ENCODE results near the gene ENTPD8. TPM values are rescaled to one million over a fixed set of nuclear protein-coding genes. Genes with fewer than 3 reads are reported as not detected.
A peak's percentile ranks its signal among the peaks of the same experiment; 100 is the strongest.

Gene ENTPD8
- total and polyA plus RNA-seq, 4 experiments from 2014 or later, result not detected

GRCh38 chr9:137427454-137428310 lies 13.5 kb downstream of the ENTPD8 start:
- no peaks in the 10 kb centered on the region for H3K9me3 Mint-ChIP-seq
- H3K27ac Mint-ChIP-seq, result no peak overlapping the region
- peak in 1 of 5 donors; percentile 25 for DNase-seq

GRCh38 chr9:137426018-137426681 lies 15.0 kb downstream of the ENTPD8 start:
- Mint-ChIP-seq H3K9me3 (no peaks in the 10 kb centered on the region), H3K27me3 (no peaks in the 10 kb centered on the region), H3K27ac (no peak overlapping the region), H3K36me3 (no peaks in the 10 kb centered on the region), H3K4me3 (no peak overlapping the region), H3K4me1 (peaks cover 5 to 21% (median 9%) of the 10 kb centered on the region in 4 donors)
- H3K4me1 ChIP-seq (ENCODE audit: insufficient read depth, low read length), result peaks cover 21% of the 10 kb centered on the region
- H3K27me3 ChIP-seq (ENCODE audit: insufficient read depth, low read length), result no peaks in the 10 kb centered on the region
- peak in 1 of 5 donors; percentile 29 for DNase-seq
- H3K36me3 ChIP-seq (ENCODE audit: insufficient read depth, low read length), result no peaks in the 10 kb centered on the region
- no peak overlapping the region for H3K4me3 ChIP-seq (ENCODE audit: low read length in 2 of 2)
- ChIA-PET POLR2A (ENCODE audit: partially characterized antibody) (no interaction called here), CTCF (ENCODE audit: partially characterized antibody) (no interaction called here)
- no peak overlapping the region for H3K27ac ChIP-seq (ENCODE audit: low read depth, low read length)
- intact Hi-C loops (cut with micrococcal nuclease), result loop anchor here (10.0 kb wide), 1 partner anchor 129 kb away; the partner anchor contains the start of genes MRPL41 and PNPLA7
- H3K9me3 ChIP-seq (ENCODE audit: control insufficient read depth in 1 of 2, low read length in 2 of 2), result no peaks in the 10 kb centered on the region

More at GRCh38 chr9:137427454-137428310, 13.5 kb downstream of the ENTPD8 start:
- H3K4me3 ChIP-seq (ENCODE audit: low read length in 2 of 2), result no peak overlapping the region
- ChIA-PET CTCF (ENCODE audit: partially characterized antibody) (no interaction called here), POLR2A (ENCODE audit: partially characterized antibody) (interaction anchor here (0.5 kb wide), 1 partner anchor 25 kb away, joined by 3 read pairs; no protein-coding TSS in a partner anchor)
- no peak overlapping the region for H3K4me3 Mint-ChIP-seq
- intact Hi-C loops (cut with micrococcal nuclease), result loop anchor here (10.0 kb wide), 1 partner anchor 127 kb away; the partner anchor contains the start of genes MRPL41 and PNPLA7
- peaks cover 7% of the 10 kb centered on the region for H3K4me1 ChIP-seq (ENCODE audit: insufficient read depth, low read length)
- H3K27ac ChIP-seq (ENCODE audit: low read depth, low read length), result no peak overlapping the region
- H3K27me3 Mint-ChIP-seq, result no peaks in the 10 kb centered on the region
- no peaks in the 10 kb centered on the region for H3K36me3 Mint-ChIP-seq
- H3K27me3 ChIP-seq (ENCODE audit: insufficient read depth, low read length), result no peaks in the 10 kb centered on the region
- no peaks in the 10 kb centered on the region for H3K9me3 ChIP-seq (ENCODE audit: control insufficient read depth in 1 of 2, low read length in 2 of 2)
- H3K36me3 ChIP-seq (ENCODE audit: insufficient read depth, low read length), result no peaks in the 10 kb centered on the region
- H3K4me1 Mint-ChIP-seq, result peaks cover 0 to 10% (median 3%) of the 10 kb centered on the region in 4 donors

GRCh38 chr9:137423514-137424291 lies 17.5 kb downstream of the ENTPD8 start:
- H3K36me3 ChIP-seq (ENCODE audit: insufficient read depth, low read length), result no peaks in the 10 kb centered on the region
- peak overlapping the region in 1 of 2 donors; percentile 57 for H3K4me3 ChIP-seq (ENCODE audit: low read length in 2 of 2)
- Mint-ChIP-seq H3K4me3 (peak overlapping the region in 6 of 8 donors; percentile 72 to 82 (median 75)), H3K27ac (peak overlapping the region in 1 of 7 donors; percentile 87), H3K9me3 (no peaks in the 10 kb centered on the region), H3K27me3 (no peaks in the 10 kb centered on the region), H3K4me1 (peaks cover 5 to 21% (median 9%) of the 10 kb centered on the region in 4 donors), H3K36me3 (no peaks in the 10 kb centered on the region)
- intact Hi-C loops (cut with micrococcal nuclease), result loop anchor here (1.0 to 10.0 kb wide), 3 partner anchors 22 to 131 kb away; partner anchors contain the start of genes MRPL41, NSMF and PNPLA7
- H3K27ac ChIP-seq (ENCODE audit: low read depth, low read length), result no peak overlapping the region
- CTCF ChIA-PET (ENCODE audit: partially characterized antibody), result interaction anchor here (1.0 kb wide), 2 partner anchors 20 kb away, joined by 4 to 6 read pairs; no protein-coding TSS in a partner anchor
- H3K4me1 ChIP-seq (ENCODE audit: insufficient read depth, low read length), result peaks cover 24% of the 10 kb centered on the region
- POLR2A ChIA-PET (ENCODE audit: partially characterized antibody), result interaction anchor here (0.8 to 2.1 kb wide), 18 partner anchors 10 to 707 kb away, joined by 3 to 14 read pairs (median 5); partner anchors contain the start of genes MRPL41, NELFB, NRARP and NSMF
- DNase-seq, result no peak
- H3K27me3 ChIP-seq (ENCODE audit: insufficient read depth, low read length), result no peaks in the 10 kb centered on the region
- H3K9me3 ChIP-seq (ENCODE audit: control insufficient read depth in 1 of 2, low read length in 2 of 2), result no peaks in the 10 kb centered on the region

GRCh38 chr9:137422604-137423513 lies 18.3 kb downstream of the ENTPD8 start, which contains the start of the genes EXD3 and NOXA1:
Gene EXD3, minus strand, starts transcription at chr9:137423162. Its CDS starts 27,805 bp downstream, at chr9:137395357.
Gene NOXA1, plus strand, starts transcription at chr9:137423393. Its CDS starts 137 bp downstream, at chr9:137423530.
- POLR2A ChIA-PET (ENCODE audit: partially characterized antibody), result interaction anchor here (0.7 to 2.1 kb wide), 24 partner anchors 11 to 706 kb away, joined by 3 to 14 read pairs (median 4); partner anchors contain the start of genes ENTPD8, MRPL41, NELFB and NRARP
- Mint-ChIP-seq H3K4me1 (peaks cover 5 to 21% (median 9%) of the 10 kb centered on the region in 4 donors), H3K27ac (peak within 1 kb of the TSS; percentile 37 to 87 (median 73)), H3K9me3 (no peaks in the 10 kb centered on the region), H3K36me3 (no peaks in the 10 kb centered on the region), H3K27me3 (no peaks in the 10 kb centered on the region), H3K4me3 (peak within 1 kb of the TSS; percentile 82 to 87 (median 85))
- CTCF ChIA-PET (ENCODE audit: partially characterized antibody), result interaction anchor here (0.5 to 1.0 kb wide), 4 partner anchors 20 to 99 kb away, joined by 3 to 4 read pairs (median 3); no protein-coding TSS in a partner anchor
- intact Hi-C loops (cut with micrococcal nuclease), result loop anchor here (1.0 to 10.0 kb wide), 4 partner anchors 22 to 132 kb away; partner anchors contain the start of genes MRPL41, NSMF and PNPLA7
- H3K4me3 ChIP-seq (ENCODE audit: low read length in 2 of 2), result peak within 1 kb of the TSS; percentile 57
- no peaks in the 10 kb centered on the region for H3K9me3 ChIP-seq (ENCODE audit: control insufficient read depth in 1 of 2, low read length in 2 of 2)
- H3K27ac ChIP-seq (ENCODE audit: low read depth, low read length), result peak within 1 kb of the TSS; percentile 43
- H3K4me1 ChIP-seq (ENCODE audit: insufficient read depth, low read length), result peaks cover 24% of the 10 kb centered on the region
- no peaks in the 10 kb centered on the region for H3K36me3 ChIP-seq (ENCODE audit: insufficient read depth, low read length)
- DNase-seq, result peak; percentile 89 to 93 (median 91)
- no peaks in the 10 kb centered on the region for H3K27me3 ChIP-seq (ENCODE audit: insufficient read depth, low read length)

- H3K4me3 Mint-ChIP-seq, result peak overlapping the region; percentile 82 to 87 (median 85)
- H3K9me3 Mint-ChIP-seq, result no peaks in the 10 kb centered on the region
- intact Hi-C loops (cut with micrococcal nuclease), result loop anchor here (1.0 to 10.0 kb wide), 3 partner anchors 35 to 133 kb away; partner anchors contain the start of genes MRPL41, NSMF and PNPLA7
- peaks cover 5 to 21% (median 9%) of the 10 kb centered on the region in 4 donors for H3K4me1 Mint-ChIP-seq
- H3K27ac ChIP-seq (ENCODE audit: low read depth, low read length), result peak overlapping the region; percentile 43
- H3K27me3 ChIP-seq (ENCODE audit: insufficient read depth, low read length), result no peaks in the 10 kb centered on the region
- peak overlapping the region; percentile 48 to 80 (median 73) for H3K27ac Mint-ChIP-seq
- no peaks in the 10 kb centered on the region for H3K9me3 ChIP-seq (ENCODE audit: control insufficient read depth in 1 of 2, low read length in 2 of 2)
- H3K36me3 Mint-ChIP-seq, result no peaks in the 10 kb centered on the region
- DNase-seq, result no peak
- no peaks in the 10 kb centered on the region for H3K36me3 ChIP-seq (ENCODE audit: insufficient read depth, low read length)
- ChIA-PET CTCF (ENCODE audit: partially characterized antibody) (interaction anchor here (0.9 kb wide), 1 partner anchor 41 kb away, joined by 3 read pairs; no protein-coding TSS in a partner anchor), POLR2A (ENCODE audit: partially characterized antibody) (interaction anchor here (0.7 to 1.7 kb wide), 17 partner anchors 10 to 705 kb away, joined by 3 to 14 read pairs (median 4); partner anchors contain the start of genes ENTPD8, MRPL41, NELFB and NSMF)
- peaks cover 24% of the 10 kb centered on the region for H3K4me1 ChIP-seq (ENCODE audit: insufficient read depth, low read length)
- peak overlapping the region; percentile 57 for H3K4me3 ChIP-seq (ENCODE audit: low read length in 2 of 2)
- H3K27me3 Mint-ChIP-seq, result no peaks in the 10 kb centered on the region
These were observed 19.1 kb downstream of the ENTPD8 start for GRCh38 chr9:137421838-137422603.

Data from CD4-positive, alpha-beta memory T cell (primary cell).